ENCODE measurements around the gene FASN. TPM values are rescaled to one million over a fixed set of nuclear protein-coding genes. Genes with fewer than 3 reads are reported as not detected.

The FASN gene
- polyA plus RNA-seq, 2 of the 4 experiments (the other 2 are of a cell fraction) = 12.9 to 169 TPM

- DNase-seq (ENCODE audit: low read depth in 1 of 2, low spot score in 1 of 2) (no peak), FAIRE-seq (no peak), ATAC-seq (no peak)
- H3K9me3 ChIP-seq = no peaks in the 10 kb centered on the region
- peaks cover 29% of the 10 kb centered on the region for H3K4me1 ChIP-seq
- ChIA-PET POLR2A (interaction anchor here (0.6 kb wide), 1 partner anchor 10 kb away, joined by 4 read pairs; no protein-coding TSS in a partner anchor), CTCF (interaction anchor here (0.9 to 4.2 kb wide), 8 partner anchors 11 to 167 kb away, joined by 3 to 35 read pairs (median 4); partner anchors contain the start of gene FASN)
- no peak overlapping the region for H3K27ac ChIP-seq
- WGBS (ENCODE audit: missing lambda C conversion rate) = 95% methylated on average over 14 of the region's 14 CpGs
- H3K4me3 ChIP-seq = no peak overlapping the region
- no peak overlapping the region for H3K4me2 ChIP-seq
- TF ChIP-seq ZC3H11A (IDR thresholded peaks at IDR 0.05) (no peak), KDM1A (IDR thresholded peaks at IDR 0.05; ENCODE audit: low read depth) (no peak), CBX8 (IDR thresholded peaks at IDR 0.05) (no peak), MAZ (IDR thresholded peaks at IDR 0.05; ENCODE audit: borderline replicate concordance, low read depth, low read length) (no peak), EHF (CRISPR knock-in tag; IDR thresholded peaks at IDR 0.05) (no peak)
Observed at GRCh38 chr17:82108961-82109475, 11.0 kb upstream of the FASN start.

- H3K9me3 ChIP-seq = no peaks in the 10 kb centered on the region
- POLR2A ChIA-PET = interaction anchor here (0.6 to 0.7 kb wide), 2 partner anchors 10 kb away, joined by 3 to 4 read pairs; partner anchors contain the start of gene FASN
- CTCF ChIA-PET = interaction anchor here (0.9 to 4.2 kb wide), 8 partner anchors 10 to 168 kb away, joined by 3 to 35 read pairs (median 4); partner anchors contain the start of gene FASN
Observed at GRCh38 chr17:82108496-82108945, 10.5 kb upstream of the FASN start.

More at GRCh38 chr17:82108496-82108945, 10.5 kb upstream of the FASN start:
- ATAC-seq (no peak), DNase-seq (ENCODE audit: low read depth in 1 of 2, low spot score in 1 of 2) (no peak), FAIRE-seq (no peak)
- TF ChIP-seq TFCP2L1 (CRISPR knock-in tag; IDR thresholded peaks at IDR 0.05) (no peak), TP53 (CRISPR knock-in tag; IDR thresholded peaks at IDR 0.05) (no peak), FOXS1 (CRISPR knock-in tag; IDR thresholded peaks at IDR 0.05) (no peak), JUN (IDR thresholded peaks at IDR 0.05) (no peak), USF2 (IDR thresholded peaks at IDR 0.05) (no peak), REST (IDR thresholded peaks at IDR 0.05) (no peak), EHF (CRISPR knock-in tag; IDR thresholded peaks at IDR 0.05) (no peak), HMGXB4 (CRISPR knock-in tag; IDR thresholded peaks at IDR 0.05; ENCODE audit: borderline replicate concordance) (no peak), HEYL (CRISPR knock-in tag; IDR thresholded peaks at IDR 0.05) (no peak), BHLHE40 (IDR thresholded peaks at IDR 0.05; ENCODE audit: low read depth, low read length) (no peak), RARB (CRISPR knock-in tag; IDR thresholded peaks at IDR 0.05) (no peak), ATOH8 (CRISPR knock-in tag; IDR thresholded peaks at IDR 0.05; ENCODE audit: low read depth) (no peak), MAZ (IDR thresholded peaks at IDR 0.05; ENCODE audit: borderline replicate concordance, low read depth, low read length) (no peak), FOSL2 (IDR thresholded peaks at IDR 0.05) (no peak), FOSL2 (CRISPR knock-in tag; IDR thresholded peaks at IDR 0.05) (no peak), RFX5 (IDR thresholded peaks at IDR 0.05) (no peak), MYC (IDR thresholded peaks at IDR 0.05; ENCODE audit: borderline replicate concordance, low read length) (no peak), KDM5A (IDR thresholded peaks at IDR 0.05) (no peak)
- WGBS (ENCODE audit: missing lambda C conversion rate) = 91% methylated on average over 19 of the region's 19 CpGs
- Histone ChIP-seq H3K27ac (no peak overlapping the region), H3K4me1 (peaks cover 34% of the 10 kb centered on the region), H3K4me3 (no peak overlapping the region), H3K4me2 (no peak overlapping the region)

Data from A549 (cell line).